ENCODE data around the gene CACNA1I. TPM values are rescaled to one million over a fixed set of nuclear protein-coding genes. Genes with fewer than 3 reads are reported as not detected.

The CACNA1I gene
- total and polyA plus RNA-seq, 7 donors = under 0.01 to 0.95 (median 0.15) TPM; not detected in 3

GRCh38 chr22:39703091-39703490, 132.5 kb downstream of the CACNA1I start:
- H3K27ac ChIP-seq = no peak overlapping the region
- no peak for DNase-seq
- no peak overlapping the region for H3K4me3 ChIP-seq
- H3K36me3 ChIP-seq = no peaks in the 10 kb centered on the region
- H3K9me3 ChIP-seq = no peaks in the 10 kb centered on the region
- H3K4me1 ChIP-seq = no peaks in the 10 kb centered on the region
- WGBS, 2 donors = 84% methylated on average over 8 of the region's 8 CpGs
- TF ChIP-seq POLR2AphosphoS5 (IDR thresholded peaks at IDR 0.05) = no peak
- TF ChIP-seq CTCF (IDR thresholded peaks at IDR 0.05) = no peak
- TF ChIP-seq EP300 (IDR thresholded peaks at IDR 0.05) = no peak
- TF ChIP-seq POLR2A (IDR thresholded peaks at IDR 0.05) = no peak
- intact Hi-C loops (cut with DNase I) = no loop called here
- H3K27me3 ChIP-seq = peaks cover 0 to 14% (median 0%) of the 10 kb centered on the region in 3 donors

- Histone ChIP-seq H3K4me3 (no peak overlapping the region), H3K4me1 (no peaks in the 10 kb centered on the region), H3K36me3 (no peaks in the 10 kb centered on the region), H3K27me3 (peaks cover 0 to 14% (median 0%) of the 10 kb centered on the region in 3 donors), H3K27ac (peak overlapping the region in 1 of 4 donors; percentile 18), H3K9me3 (no peaks in the 10 kb centered on the region)
- WGBS, 2 donors = 71 to 84% methylated on average over 17 of the region's 17 CpGs
- DNase-seq = no peak
- intact Hi-C loops (cut with DNase I) = no loop called here
- TF ChIP-seq POLR2A (IDR thresholded peaks at IDR 0.05) (no peak), POLR2AphosphoS5 (IDR thresholded peaks at IDR 0.05) (peak in 2 of 4 donors; percentile 15 to 54)
Measured at GRCh38 chr22:39703928-39704639, 133.5 kb downstream of the CACNA1I start.

GRCh38 chr22:39705386-39705785, 134.8 kb downstream of the CACNA1I start:
- Histone ChIP-seq H3K27ac (no peak overlapping the region), H3K27me3 (peaks cover 0 to 12% (median 0%) of the 10 kb centered on the region in 3 donors)
- 93 to 94% methylated on average over 12 of the region's 12 CpGs for WGBS, 2 donors

GRCh38 chr22:39706376-39707140, 136.0 kb downstream of the CACNA1I start:
- Histone ChIP-seq H3K9me3 (no peaks in the 10 kb centered on the region), H3K27me3 (peaks cover 0 to 13% (median 0%) of the 10 kb centered on the region in 3 donors), H3K27ac (no peak overlapping the region), H3K36me3 (no peaks in the 10 kb centered on the region), H3K4me3 (no peak overlapping the region), H3K4me1 (no peaks in the 10 kb centered on the region)
- no peak for TF ChIP-seq POLR2AphosphoS5 (IDR thresholded peaks at IDR 0.05)
- no peak for TF ChIP-seq EP300 (IDR thresholded peaks at IDR 0.05)
- no peak for TF ChIP-seq POLR2A (IDR thresholded peaks at IDR 0.05)
- TF ChIP-seq CTCF (IDR thresholded peaks at IDR 0.05) = no peak
- DNase-seq = no peak
- 86 to 88% methylated on average over 27 of the region's 27 CpGs for WGBS, 2 donors
- intact Hi-C loops (cut with DNase I) = no loop called here

More at GRCh38 chr22:39705386-39705785, 134.8 kb downstream of the CACNA1I start:
- TF ChIP-seq CTCF (IDR thresholded peaks at IDR 0.05) = no peak
- TF ChIP-seq POLR2A (IDR thresholded peaks at IDR 0.05) = no peak
- TF ChIP-seq POLR2AphosphoS5 (IDR thresholded peaks at IDR 0.05) = no peak
- no peak for TF ChIP-seq EP300 (IDR thresholded peaks at IDR 0.05)
- intact Hi-C loops (cut with DNase I) = no loop called here
- H3K36me3 ChIP-seq = no peaks in the 10 kb centered on the region
- H3K9me3 ChIP-seq = no peaks in the 10 kb centered on the region
- no peak overlapping the region for H3K4me3 ChIP-seq
- no peak for DNase-seq
- no peaks in the 10 kb centered on the region for H3K4me1 ChIP-seq

- no peak for TF ChIP-seq POLR2A (IDR thresholded peaks at IDR 0.05)
- no peak for TF ChIP-seq CTCF (IDR thresholded peaks at IDR 0.05)
- TF ChIP-seq POLR2AphosphoS5 (IDR thresholded peaks at IDR 0.05) = no peak
- TF ChIP-seq EP300 (IDR thresholded peaks at IDR 0.05) = no peak
- Histone ChIP-seq H3K4me1 (no peaks in the 10 kb centered on the region), H3K27ac (no peak overlapping the region), H3K9me3 (no peaks in the 10 kb centered on the region), H3K36me3 (no peaks in the 10 kb centered on the region), H3K4me3 (no peak overlapping the region), H3K27me3 (peaks cover 0 to 16% (median 0%) of the 10 kb centered on the region in 3 donors)
- DNase-seq = no peak
- WGBS, 2 donors = 94 to 95% methylated on average over 5 of the region's 5 CpGs
- intact Hi-C loops (cut with DNase I) = no loop called here
Measured at GRCh38 chr22:39707351-39707750, 136.8 kb downstream of the CACNA1I start.

Data from sigmoid colon (tissue), 7 donors.